Tibial nerve (tissue), 3 donors: ENCODE data around the gene NR4A3.

ENCODE experiments used
- POLR2A ChIP-seq, 2 donors: fragments of 450-650 bp; IDR thresholded peaks; one replicate each; pipeline ENCODE4 v1.6.1; 2017; ENCODE audit warnings: antibody characterized with exemption in 2 of 2, mild to moderate bottlenecking in 2 of 2, moderate library complexity in 2 of 2
- TF ChIP-seq, protein P1 (sequence below), 5 experiments: fragments of 200-600 bp in 3 of 5; fragments of 450-650 bp in 2 of 5; sonication (generic) in 3 of 5; IDR thresholded peaks; one replicate each; pipeline ENCODE4 v1.5.1; 2016 to 2019; ENCODE audit warnings: antibody characterized with exemption in 5 of 5, mild to moderate bottlenecking in 3 of 5, moderate library complexity in 2 of 5

DNA sequence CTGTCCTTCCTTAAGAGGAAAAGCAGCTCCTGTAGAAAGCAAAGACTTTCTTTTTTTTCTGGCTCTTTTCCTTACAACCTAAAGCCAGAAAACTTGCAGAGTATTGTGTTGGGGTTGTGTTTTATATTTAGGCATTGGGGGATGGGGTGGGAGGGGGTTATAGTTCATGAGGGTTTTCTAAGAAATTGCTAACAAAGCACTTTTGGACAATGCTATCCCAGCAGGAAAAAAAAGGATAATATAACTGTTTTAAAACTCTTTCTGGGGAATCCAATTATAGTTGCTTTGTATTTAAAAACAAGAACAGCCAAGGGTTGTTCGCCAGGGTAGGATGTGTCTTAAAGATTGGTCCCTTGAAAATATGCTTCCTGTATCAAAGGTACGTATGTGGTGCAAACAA lies 42.3 kb downstream of the NR4A3 start:
- TF ChIP-seq, protein P1, sequence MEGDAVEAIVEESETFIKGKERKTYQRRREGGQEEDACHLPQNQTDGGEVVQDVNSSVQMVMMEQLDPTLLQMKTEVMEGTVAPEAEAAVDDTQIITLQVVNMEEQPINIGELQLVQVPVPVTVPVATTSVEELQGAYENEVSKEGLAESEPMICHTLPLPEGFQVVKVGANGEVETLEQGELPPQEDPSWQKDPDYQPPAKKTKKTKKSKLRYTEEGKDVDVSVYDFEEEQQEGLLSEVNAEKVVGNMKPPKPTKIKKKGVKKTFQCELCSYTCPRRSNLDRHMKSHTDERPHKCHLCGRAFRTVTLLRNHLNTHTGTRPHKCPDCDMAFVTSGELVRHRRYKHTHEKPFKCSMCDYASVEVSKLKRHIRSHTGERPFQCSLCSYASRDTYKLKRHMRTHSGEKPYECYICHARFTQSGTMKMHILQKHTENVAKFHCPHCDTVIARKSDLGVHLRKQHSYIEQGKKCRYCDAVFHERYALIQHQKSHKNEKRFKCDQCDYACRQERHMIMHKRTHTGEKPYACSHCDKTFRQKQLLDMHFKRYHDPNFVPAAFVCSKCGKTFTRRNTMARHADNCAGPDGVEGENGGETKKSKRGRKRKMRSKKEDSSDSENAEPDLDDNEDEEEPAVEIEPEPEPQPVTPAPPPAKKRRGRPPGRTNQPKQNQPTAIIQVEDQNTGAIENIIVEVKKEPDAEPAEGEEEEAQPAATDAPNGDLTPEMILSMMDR (IDR thresholded peaks at IDR 0.05): no peak
- no peak for TF ChIP-seq POLR2A (IDR thresholded peaks at IDR 0.05)
